ENCODE results near the gene PPM1H. TPM values are rescaled to one million over a fixed set of nuclear protein-coding genes. Genes with fewer than 3 reads are reported as not detected.
"Not testable (repeated sequence)": the region's sequence is repeated elsewhere in the genome, so short reads cannot be mapped to it uniquely, and the experiment has no call there.

PPM1H gene, protein sequence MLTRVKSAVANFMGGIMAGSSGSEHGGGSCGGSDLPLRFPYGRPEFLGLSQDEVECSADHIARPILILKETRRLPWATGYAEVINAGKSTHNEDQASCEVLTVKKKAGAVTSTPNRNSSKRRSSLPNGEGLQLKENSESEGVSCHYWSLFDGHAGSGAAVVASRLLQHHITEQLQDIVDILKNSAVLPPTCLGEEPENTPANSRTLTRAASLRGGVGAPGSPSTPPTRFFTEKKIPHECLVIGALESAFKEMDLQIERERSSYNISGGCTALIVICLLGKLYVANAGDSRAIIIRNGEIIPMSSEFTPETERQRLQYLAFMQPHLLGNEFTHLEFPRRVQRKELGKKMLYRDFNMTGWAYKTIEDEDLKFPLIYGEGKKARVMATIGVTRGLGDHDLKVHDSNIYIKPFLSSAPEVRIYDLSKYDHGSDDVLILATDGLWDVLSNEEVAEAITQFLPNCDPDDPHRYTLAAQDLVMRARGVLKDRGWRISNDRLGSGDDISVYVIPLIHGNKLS
- 6.5 TPM for total RNA-seq
- polyA plus RNA-seq: 1.4 TPM

DNA sequence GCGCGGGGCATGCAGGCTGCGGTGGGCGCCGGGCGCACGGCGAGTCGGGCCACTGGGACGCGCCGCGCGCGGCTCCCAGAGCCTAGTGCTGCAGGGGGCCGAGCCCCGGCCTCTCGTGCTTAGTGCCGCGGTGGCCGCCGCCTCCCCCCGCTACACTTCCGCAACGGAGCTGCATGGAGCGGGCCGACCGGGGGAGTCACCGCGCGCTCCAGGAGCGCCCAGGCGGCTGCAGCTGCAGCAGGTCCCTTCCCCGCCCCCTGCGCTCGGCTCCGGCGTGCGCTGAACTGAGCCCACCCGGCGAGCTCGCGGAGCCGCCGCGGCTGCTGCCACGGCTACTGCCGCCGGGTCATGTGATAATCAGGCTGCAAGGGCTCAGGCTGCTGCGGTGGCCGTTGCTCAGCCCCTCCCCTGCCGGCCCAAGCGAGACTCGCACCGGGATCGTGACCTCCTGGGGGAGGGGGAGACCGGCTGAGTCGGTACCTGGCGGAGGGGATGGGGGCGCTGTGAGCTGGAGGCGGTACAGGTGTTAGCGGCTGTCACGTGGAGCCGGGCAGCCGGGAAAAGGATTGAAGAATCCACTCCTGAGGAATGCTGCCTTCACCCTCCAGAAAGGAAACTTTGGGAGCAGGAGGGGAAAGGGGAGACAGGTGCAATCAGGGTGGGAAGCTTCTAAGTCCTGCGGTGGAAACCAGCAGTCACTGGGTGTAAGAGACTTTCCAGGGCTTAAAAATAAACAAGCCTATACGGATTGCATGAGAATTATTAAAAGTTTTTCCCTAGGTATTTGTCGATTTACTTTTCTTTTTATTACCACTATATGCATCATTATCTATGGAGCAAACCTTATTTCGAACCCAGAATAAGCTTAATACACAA, at the start of gene PPM1H:
Gene PPM1H, minus strand, starts transcription at position 352 of the 876 bp plus-strand sequence. CDS start 414 bp downstream, outside the sequence.
- WGBS: 1% methylated on average over 69 of the region's 69 CpGs
- Histone ChIP-seq H3K27ac (ENCODE audit: low read depth) (no peak within 1 kb of the TSS), H3K4me3 (ENCODE audit: low read depth, low read length) (peak within 1 kb of the TSS; percentile 75), H3K4me1 (ENCODE audit: insufficient read depth) (peaks cover 1% of the 10 kb centered on the region), H3K36me3 (ENCODE audit: insufficient read depth) (no peaks in the 10 kb centered on the region)
- no peak for DNase-seq (ENCODE audit: extremely low spot score)

DNA sequence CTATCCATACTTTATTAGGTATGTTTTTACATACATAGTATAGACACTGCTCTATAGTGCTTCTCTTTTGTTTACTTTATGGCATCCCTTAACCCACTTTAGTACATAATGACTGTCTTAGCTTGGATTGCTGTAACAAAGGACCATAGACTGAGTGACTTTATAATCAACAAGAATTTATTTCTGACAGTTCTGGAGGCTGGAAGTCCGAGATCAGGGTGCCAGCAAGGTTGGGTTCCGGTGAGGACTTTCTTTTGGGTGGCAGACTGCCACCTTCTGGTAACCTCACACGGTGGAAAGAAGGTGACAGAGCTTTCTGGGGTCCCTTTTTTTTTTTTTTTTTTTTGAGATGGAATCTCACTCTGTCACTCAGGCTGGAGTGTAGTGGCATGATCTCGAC, 48.6 kb upstream of the PPM1H start:
- no peaks in the 10 kb centered on the region for H3K36me3 ChIP-seq (ENCODE audit: insufficient read depth)
- 52% methylated on average over 4 of the region's 4 CpGs for WGBS
- H3K27ac ChIP-seq (ENCODE audit: low read depth): no peak overlapping the region
- DNase-seq (ENCODE audit: extremely low spot score): no peak
- H3K4me3 ChIP-seq (ENCODE audit: low read depth, low read length): no peak overlapping the region
- no peaks in the 10 kb centered on the region for H3K4me1 ChIP-seq (ENCODE audit: insufficient read depth)

DNA sequence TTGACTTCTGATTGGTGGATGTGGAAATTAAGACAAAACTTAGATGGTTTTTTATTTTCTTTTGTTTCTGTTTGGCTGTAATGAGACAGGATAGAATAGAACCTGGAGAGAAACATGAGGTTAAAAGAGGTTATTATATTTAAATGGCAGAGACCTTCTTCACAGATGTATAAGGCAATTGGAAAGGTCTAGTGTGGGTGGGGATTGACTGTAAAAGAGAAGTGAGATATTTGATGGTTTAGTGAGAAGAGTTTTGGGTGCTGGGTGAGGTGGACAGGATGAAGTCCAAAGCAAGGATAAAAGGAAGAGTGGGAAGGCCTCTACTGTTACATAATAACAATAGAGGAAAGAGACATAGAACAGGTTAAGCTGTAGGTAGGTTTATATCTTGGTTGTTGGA, 43.8 kb upstream of the PPM1H start:
- H3K36me3 ChIP-seq (ENCODE audit: insufficient read depth): no peaks in the 10 kb centered on the region
- H3K27ac ChIP-seq (ENCODE audit: low read depth): no peak overlapping the region

DNA sequence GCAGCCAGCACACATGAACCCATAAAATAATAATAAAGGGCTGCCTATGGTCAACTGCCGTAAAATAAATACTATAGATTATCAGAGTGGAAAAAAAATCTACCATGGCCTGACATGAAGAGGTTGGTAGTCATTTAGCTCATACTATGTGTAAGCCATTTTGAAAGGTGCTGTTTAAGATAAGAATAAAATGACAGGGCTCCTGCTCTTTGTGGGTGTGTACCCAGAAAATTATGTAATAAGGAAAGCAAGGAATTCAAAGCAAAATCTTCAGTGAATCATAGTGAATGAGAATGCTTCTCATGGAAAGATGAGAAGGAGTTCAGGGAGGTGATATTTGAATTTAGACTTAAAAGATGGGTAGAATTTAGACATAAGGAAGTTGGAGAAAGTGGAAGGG, 42.9 kb upstream of the PPM1H start:
- no peak overlapping the region for H3K27ac ChIP-seq (ENCODE audit: low read depth)
- 81% methylated on average over 1 of the region's 1 CpG for WGBS
- no peaks in the 10 kb centered on the region for H3K4me1 ChIP-seq (ENCODE audit: insufficient read depth)
- no peak for DNase-seq (ENCODE audit: extremely low spot score)
- no peak overlapping the region for H3K4me3 ChIP-seq (ENCODE audit: low read depth, low read length)
- no peaks in the 10 kb centered on the region for H3K36me3 ChIP-seq (ENCODE audit: insufficient read depth)

More for the DNA sequence above, 43.8 kb upstream of the PPM1H start:
- no peak overlapping the region for H3K4me3 ChIP-seq (ENCODE audit: low read depth, low read length)
- H3K4me1 ChIP-seq (ENCODE audit: insufficient read depth): no peaks in the 10 kb centered on the region
- no peak for DNase-seq (ENCODE audit: extremely low spot score)

DNA sequence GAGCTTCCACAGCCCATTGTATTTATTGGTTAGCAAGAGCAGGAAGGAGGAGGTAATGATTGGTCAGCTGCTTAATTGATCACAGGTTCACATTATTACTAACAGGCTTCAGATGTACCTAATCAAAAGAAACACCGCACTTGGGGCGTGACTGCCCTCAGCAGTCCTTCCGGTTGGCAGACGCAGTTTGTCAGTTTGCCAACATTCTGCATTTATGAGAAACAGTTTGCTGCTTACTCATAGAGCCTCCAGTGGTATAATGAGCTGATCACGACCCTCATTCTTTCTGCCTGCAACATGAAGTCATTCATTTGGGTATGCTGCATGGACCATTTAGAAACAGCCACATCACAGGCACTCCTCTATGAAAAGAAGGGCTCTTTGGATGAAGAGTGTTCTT, 42.5 kb upstream of the PPM1H start:
- 29% methylated on average over 5 of the region's 5 CpGs for WGBS

DNA sequence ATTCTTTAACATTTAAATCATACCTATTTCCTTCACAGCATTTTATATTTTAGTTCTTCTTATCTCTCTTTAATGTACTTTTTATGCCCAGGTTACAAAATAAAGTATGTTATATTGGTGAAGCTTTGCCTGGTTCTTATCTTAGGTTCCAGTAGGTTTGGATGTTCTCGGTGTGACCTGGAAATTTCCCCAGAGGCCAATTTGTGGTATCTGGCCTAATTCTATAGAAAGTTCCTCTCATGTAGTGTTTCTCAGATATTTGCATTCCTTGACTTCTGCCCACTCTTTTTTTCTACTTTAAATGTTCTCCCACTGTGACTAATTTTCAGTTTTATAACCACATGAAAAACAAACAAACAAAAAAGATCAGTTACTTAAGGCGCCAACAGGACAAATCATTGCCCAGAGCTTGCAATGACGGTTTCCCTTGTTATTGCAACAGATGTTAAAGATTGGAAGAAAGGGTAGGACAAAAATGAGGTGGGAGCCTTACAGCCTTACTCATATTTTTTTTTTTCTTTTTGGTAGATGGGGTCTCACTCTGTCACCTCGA, 41.2 kb upstream of the PPM1H start:
- WGBS: 88% methylated on average over 4 of the region's 4 CpGs
- no peaks in the 10 kb centered on the region for H3K36me3 ChIP-seq (ENCODE audit: insufficient read depth)
- H3K4me3 ChIP-seq (ENCODE audit: low read depth, low read length): no peak overlapping the region
- DNase-seq (ENCODE audit: extremely low spot score): no peak
- no peak overlapping the region for H3K27ac ChIP-seq (ENCODE audit: low read depth)
- no peaks in the 10 kb centered on the region for H3K4me1 ChIP-seq (ENCODE audit: insufficient read depth)

More for the DNA sequence above, 42.5 kb upstream of the PPM1H start:
- no peak overlapping the region for H3K4me3 ChIP-seq (ENCODE audit: low read depth, low read length)
- no peak for DNase-seq (ENCODE audit: extremely low spot score)
- H3K36me3 ChIP-seq (ENCODE audit: insufficient read depth): no peaks in the 10 kb centered on the region
- no peaks in the 10 kb centered on the region for H3K4me1 ChIP-seq (ENCODE audit: insufficient read depth)
- H3K27ac ChIP-seq (ENCODE audit: low read depth): no peak overlapping the region

DNA sequence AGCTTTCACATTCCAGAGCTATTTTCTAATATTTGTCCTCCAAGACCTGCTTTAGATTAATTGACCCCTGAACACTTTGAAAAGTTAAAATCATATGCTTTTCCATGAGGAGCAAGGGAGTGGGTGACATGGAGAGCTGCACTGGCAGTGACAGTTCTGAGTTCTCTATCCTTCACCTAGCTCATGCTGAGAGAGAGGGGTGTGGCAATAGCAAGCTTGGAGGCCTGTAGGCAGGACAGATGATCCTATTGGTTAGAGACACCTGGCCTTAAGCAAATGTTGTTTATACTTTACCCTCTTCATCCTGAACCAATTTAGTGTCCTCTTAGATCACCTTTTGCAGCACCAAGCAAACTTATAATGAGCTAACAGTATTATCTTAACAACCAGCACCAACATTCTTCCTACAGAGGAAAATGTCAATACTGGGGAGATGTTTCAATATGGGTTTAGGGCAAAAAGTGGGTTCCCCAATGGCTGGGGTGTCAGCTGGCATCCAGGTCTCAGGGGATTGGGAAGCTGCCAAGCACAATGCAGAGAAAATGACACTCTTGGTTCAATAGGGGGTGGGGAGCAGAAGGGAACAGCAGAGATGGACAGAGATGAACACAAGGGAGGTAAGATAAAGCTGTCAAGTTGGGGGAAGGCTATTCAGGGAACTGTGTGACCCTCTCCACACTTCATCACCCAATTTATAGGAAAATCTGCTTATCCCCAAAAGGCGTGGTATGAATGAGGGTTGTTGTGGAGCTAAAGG, 37.0 kb upstream of the PPM1H start:
- Histone ChIP-seq H3K27ac (ENCODE audit: low read depth) (no peak overlapping the region), H3K4me1 (ENCODE audit: insufficient read depth) (no peaks in the 10 kb centered on the region)
- WGBS: 83% methylated on average over 1 of the region's 1 CpG

DNA sequence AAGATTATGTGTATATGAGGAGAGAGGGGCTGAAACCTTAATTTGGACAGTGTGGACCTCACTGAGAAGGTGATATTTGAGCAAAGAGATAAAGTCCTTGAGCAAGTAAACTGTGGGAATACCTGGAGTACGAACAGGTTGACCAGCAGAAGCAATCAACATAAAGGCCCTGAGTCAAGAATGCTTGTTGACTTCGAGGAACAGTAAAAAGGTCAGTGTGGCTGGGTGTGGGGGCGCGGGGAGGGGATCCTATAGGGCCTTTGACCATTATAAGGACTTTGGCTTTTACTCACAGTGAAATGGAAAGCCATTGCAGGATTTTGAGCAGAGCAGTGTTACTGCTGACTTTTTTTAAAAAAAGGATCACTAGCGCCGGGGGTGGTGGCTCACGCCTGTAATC, 34.7 kb upstream of the PPM1H start:
- Histone ChIP-seq H3K4me1 (ENCODE audit: insufficient read depth) (no peaks in the 10 kb centered on the region), H3K27ac (ENCODE audit: low read depth) (no peak overlapping the region), H3K36me3 (ENCODE audit: insufficient read depth) (no peaks in the 10 kb centered on the region), H3K4me3 (ENCODE audit: low read depth, low read length) (no peak overlapping the region)
- WGBS: 88% methylated on average over 7 of the region's 7 CpGs
- DNase-seq (ENCODE audit: extremely low spot score): no peak

More for the DNA sequence above, 37.0 kb upstream of the PPM1H start:
- Histone ChIP-seq H3K4me3 (ENCODE audit: low read depth, low read length) (no peak overlapping the region), H3K36me3 (ENCODE audit: insufficient read depth) (no peaks in the 10 kb centered on the region)
- no peak for DNase-seq (ENCODE audit: extremely low spot score)

DNA sequence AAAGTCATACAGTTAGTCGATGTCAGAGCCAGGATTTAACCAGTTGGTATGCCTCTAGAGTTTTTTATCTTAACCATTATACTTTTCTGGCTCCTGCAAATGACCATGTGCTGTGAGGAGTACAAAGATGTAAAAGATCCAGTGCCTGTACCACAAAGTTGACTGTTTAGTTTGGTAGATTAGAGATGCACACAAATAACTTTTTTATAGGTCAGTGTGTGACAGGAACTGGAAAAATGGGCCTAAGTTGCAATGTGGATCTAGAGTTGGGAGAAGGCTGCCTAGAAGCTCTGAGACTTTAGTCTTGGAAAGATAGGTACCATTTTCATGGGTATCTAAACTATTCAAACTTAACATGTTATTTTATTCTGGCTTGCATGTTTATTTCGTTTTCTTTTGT, 32.8 kb upstream of the PPM1H start:
- Histone ChIP-seq H3K27ac (ENCODE audit: low read depth) (no peak overlapping the region), H3K4me1 (ENCODE audit: insufficient read depth) (no peaks in the 10 kb centered on the region), H3K36me3 (ENCODE audit: insufficient read depth) (no peaks in the 10 kb centered on the region), H3K4me3 (ENCODE audit: low read depth, low read length) (no peak overlapping the region)
- no peak for DNase-seq (ENCODE audit: extremely low spot score)
- WGBS: 48% methylated on average over 2 of the region's 2 CpGs

DNA sequence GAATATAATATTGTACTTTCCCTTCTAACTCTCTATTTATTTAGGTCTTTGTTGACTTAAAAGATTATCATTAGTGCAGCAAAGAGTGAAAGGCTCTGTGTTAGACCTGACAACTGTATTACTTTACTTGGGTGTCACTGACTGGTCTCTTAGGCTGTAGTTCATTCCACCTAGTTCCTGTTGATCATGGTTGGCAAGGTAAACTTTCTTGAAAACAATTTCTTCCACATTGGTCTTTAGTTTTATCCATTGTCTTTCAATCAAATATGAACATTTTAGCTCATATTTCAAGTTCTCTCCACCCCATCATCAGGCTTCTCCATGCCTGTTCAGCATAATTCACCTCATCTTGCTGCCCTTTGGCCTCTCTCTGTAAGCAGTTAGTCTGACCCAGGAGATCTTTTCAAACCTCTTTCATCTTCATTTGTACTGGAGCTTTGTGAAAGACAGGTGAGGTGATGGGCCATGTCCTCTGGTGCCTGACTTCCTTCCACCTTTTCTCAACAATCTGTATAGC, 32.1 kb upstream of the PPM1H start:
- no peaks in the 10 kb centered on the region for H3K36me3 ChIP-seq (ENCODE audit: insufficient read depth)
- H3K4me1 ChIP-seq (ENCODE audit: insufficient read depth): no peaks in the 10 kb centered on the region
- no peak overlapping the region for H3K27ac ChIP-seq (ENCODE audit: low read depth)
- no peak for DNase-seq (ENCODE audit: extremely low spot score)
- H3K4me3 ChIP-seq (ENCODE audit: low read depth, low read length): no peak overlapping the region

DNA sequence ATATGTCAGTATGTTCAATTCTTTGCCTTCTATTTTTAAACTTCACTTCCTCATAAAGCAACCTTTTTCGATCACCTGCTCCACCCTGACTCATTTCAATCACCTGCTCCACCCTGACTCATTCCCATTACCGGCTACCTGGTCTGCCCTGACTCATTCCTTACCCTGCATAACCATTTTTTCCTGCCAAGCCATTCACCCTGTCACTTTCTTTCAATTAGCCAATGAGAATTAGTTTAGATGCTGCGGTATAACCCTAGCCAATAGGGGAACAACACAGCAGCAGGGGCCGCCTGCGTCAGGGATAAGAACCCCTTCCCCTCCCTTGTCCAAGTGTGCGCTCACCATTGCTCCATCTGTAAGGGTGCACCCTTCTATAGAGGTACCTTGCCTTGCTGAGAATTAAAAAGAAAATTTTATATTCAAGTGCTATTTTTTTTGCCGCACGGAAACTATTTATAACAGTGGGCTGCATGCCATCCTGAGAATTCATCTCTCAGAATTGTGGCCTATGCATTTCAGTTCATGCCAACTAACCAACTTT, 31.6 kb upstream of the PPM1H start:
- 85% methylated on average over 8 of the region's 8 CpGs for WGBS
- H3K4me1 ChIP-seq (ENCODE audit: insufficient read depth); H3K4me3 ChIP-seq (ENCODE audit: low read depth, low read length); H3K27ac ChIP-seq (ENCODE audit: low read depth); H3K36me3 ChIP-seq (ENCODE audit: insufficient read depth); DNase-seq (ENCODE audit: extremely low spot score): not testable (repeated sequence)

DNA sequence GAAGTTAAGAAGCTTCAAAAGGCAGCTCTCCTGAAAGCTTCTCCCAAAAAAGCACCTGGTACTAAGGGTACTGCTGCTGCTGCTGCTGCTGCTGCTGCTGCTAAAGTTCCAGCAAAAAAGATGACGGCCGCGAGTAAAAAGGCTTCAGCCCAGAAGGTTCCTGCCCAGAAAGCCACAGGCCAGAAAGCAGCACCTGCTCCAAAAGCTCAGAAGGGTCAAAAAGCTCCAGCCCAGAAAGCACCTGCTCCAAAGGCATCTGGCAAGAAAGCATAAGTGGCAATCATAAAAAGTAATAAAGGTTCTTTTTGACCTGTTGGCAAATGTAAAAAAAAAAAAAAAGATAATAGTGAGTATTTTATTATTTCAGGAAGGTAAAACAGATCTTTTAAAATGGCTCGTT, 30.8 kb upstream of the PPM1H start:
- H3K27ac ChIP-seq (ENCODE audit: low read depth); DNase-seq (ENCODE audit: extremely low spot score); H3K36me3 ChIP-seq (ENCODE audit: insufficient read depth); H3K4me3 ChIP-seq (ENCODE audit: low read depth, low read length); H3K4me1 ChIP-seq (ENCODE audit: insufficient read depth): not testable (repeated sequence)
- WGBS: 86% methylated on average over 4 of the region's 4 CpGs

DNA sequence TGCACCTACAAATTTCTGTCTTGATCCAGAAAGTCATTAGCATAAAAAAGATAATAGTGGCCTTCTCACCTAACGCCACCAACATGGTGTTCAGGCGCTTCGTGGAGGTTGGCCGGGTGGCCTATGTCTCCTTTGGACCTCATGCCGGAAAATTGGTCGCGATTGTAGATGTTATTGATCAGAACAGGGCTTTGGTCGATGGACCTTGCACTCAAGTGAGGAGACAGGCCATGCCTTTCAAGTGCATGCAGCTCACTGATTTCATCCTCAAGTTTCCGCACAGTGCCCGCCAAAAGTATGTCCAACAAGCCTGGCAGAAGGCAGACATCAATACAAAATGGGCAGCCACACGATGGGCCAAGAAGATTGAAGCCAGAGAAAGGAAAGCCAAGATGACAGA, 30.3 kb upstream of the PPM1H start:
- not testable (repeated sequence) for H3K4me3 ChIP-seq (ENCODE audit: low read depth, low read length); H3K36me3 ChIP-seq (ENCODE audit: insufficient read depth); H3K4me1 ChIP-seq (ENCODE audit: insufficient read depth); H3K27ac ChIP-seq (ENCODE audit: low read depth); DNase-seq (ENCODE audit: extremely low spot score)
- WGBS: 92% methylated on average over 11 of the region's 11 CpGs

All from urinary bladder (tissue), 4 donors.